Kidney epithelial cell (primary cell): Measurements from ENCODE around the gene ADCK1. TPM values are rescaled to one million over a fixed set of nuclear protein-coding genes. Genes with fewer than 3 reads are reported as not detected.

ENCODE experiments used
- DNase-seq: peaks from one replicate; pipeline ENCODE4 v3.0.0-alpha.2; 2010; ENCODE audit warnings: low read depth
- H3K27me3 ChIP-seq: 2 replicates; pipeline ENCODE4 v1.6.0; 2011; ENCODE audit warnings: low read length; ENCODE audit not compliant: control insufficient read depth, insufficient read depth
- H3K36me3 ChIP-seq: 2 replicates; pipeline ENCODE4 v1.5.1; 2011; ENCODE audit warnings: low read length; ENCODE audit not compliant: control insufficient read depth, insufficient read depth
- H3K4me3 ChIP-seq: 2 replicates; pipeline ENCODE4 v1.5.1; 2011; ENCODE audit warnings: low read depth, mild to moderate bottlenecking, control low read depth, low read length
- CTCF ChIP-seq: IDR thresholded peaks from 2 replicates; pipeline ENCODE4 v1.5.1; 2011; ENCODE audit warnings: mild to moderate bottlenecking, moderate library complexity, low read length, control low read depth, inconsistent platforms; ENCODE audit not compliant: insufficient read depth, poor library complexity, severe bottlenecking
- total RNA-seq: library from RNA; depleted of rRNA; stranded (reverse); fragments of >200 nt; gene quantifications from 2 replicates; pipeline ENCODE4 v1.2.3, GENCODE V29; 2015

The ADCK1 gene
- total RNA-seq, 1 donor from 2014 or later = 9.3 TPM

GRCh38 chr14:77856941-77857340, 57.0 kb downstream of the ADCK1 start:
- TF ChIP-seq CTCF = no peak
- no peak overlapping the region for H3K4me3 ChIP-seq
- H3K27me3 ChIP-seq = no peaks in the 10 kb centered on the region
- no peaks in the 10 kb centered on the region for H3K36me3 ChIP-seq
- DNase-seq = no peak

- H3K27me3 ChIP-seq = no peaks in the 10 kb centered on the region
- TF ChIP-seq CTCF = no peak
- DNase-seq = no peak
- no peaks in the 10 kb centered on the region for H3K36me3 ChIP-seq
- H3K4me3 ChIP-seq = no peak overlapping the region
Measured at GRCh38 chr14:77859934-77860570, 60.1 kb downstream of the ADCK1 start.

- no peak for TF ChIP-seq CTCF
- Histone ChIP-seq H3K36me3 (no peaks in the 10 kb centered on the region), H3K4me3 (no peak overlapping the region), H3K27me3 (no peaks in the 10 kb centered on the region)
- DNase-seq = no peak
Measured at GRCh38 chr14:77861201-77861600, 61.3 kb downstream of the ADCK1 start.

DNA sequence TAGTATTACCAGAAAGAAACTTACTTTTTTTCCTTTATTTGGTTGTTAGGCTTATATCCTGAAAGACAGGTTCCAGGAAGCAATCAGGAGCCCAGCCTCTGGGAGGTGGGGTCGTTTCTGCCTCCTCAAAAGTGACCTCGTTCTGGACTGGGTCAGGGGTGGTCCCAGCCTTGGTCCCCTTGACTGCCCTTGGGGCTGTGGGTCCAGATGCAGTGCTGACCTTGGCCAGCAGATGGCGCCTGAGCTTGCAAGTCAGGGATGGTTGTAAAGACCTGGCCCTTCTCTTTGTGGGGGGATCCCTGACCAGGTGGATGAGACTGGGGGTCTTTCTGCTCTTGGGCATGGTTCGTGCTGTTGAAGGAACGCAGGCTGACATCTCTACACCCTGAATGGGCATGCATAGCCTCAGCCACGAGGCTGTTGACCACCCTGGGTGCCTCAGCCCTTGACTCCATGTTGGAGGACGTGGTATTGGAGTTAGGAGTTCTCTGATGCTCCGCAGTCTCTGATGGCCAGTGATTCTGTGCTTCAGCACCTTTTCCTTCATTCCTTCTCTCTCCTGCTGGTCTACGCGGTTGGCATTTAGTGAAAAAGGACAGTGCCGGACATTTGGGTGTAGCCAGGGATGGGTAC, 62.4 kb downstream of the ADCK1 start:
- Histone ChIP-seq H3K27me3 (no peaks in the 10 kb centered on the region), H3K4me3 (no peak overlapping the region), H3K36me3 (no peaks in the 10 kb centered on the region)
- DNase-seq = no peak
- peak; percentile 98 for TF ChIP-seq CTCF

DNA sequence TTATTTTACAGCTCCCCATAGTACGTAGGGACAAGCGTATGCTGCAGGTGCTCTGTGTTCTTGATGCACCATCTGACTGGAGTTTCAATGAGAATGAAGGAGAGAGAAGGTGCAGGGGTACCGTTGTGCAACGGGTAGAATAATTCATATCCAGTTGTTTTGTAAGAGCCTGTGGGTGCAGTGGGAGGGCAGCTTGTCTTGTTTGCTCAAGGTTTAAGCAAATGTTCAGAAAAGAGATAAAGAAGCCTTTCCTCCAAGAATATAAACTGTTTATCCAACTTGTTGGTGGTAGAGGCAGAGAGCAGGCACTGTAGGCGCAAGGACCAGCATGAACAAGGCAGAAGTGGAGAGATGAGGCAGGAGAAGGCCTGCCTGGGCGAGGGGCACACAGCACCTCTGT, 64.2 kb downstream of the ADCK1 start:
- DNase-seq = no peak
- Histone ChIP-seq H3K36me3 (no peaks in the 10 kb centered on the region), H3K4me3 (no peak overlapping the region), H3K27me3 (no peaks in the 10 kb centered on the region)
- TF ChIP-seq CTCF = no peak

- Histone ChIP-seq H3K36me3 (no peaks in the 10 kb centered on the region), H3K4me3 (no peak overlapping the region), H3K27me3 (no peaks in the 10 kb centered on the region)
- no peak for TF ChIP-seq CTCF
- DNase-seq = no peak
Measured at GRCh38 chr14:77864580-77864979, 64.7 kb downstream of the ADCK1 start.
